ENCODE measurements around the gene OCEL1. TPM values are rescaled to one million over a fixed set of nuclear protein-coding genes. Genes with fewer than 3 reads are reported as not detected.

OCEL1 gene
- total and polyA plus RNA-seq, 2 of the 13 experiments (the other 11 are each of a cell fraction or from before 2014, with no cell fraction given) = 10.6 to 17.2 TPM

DNA sequence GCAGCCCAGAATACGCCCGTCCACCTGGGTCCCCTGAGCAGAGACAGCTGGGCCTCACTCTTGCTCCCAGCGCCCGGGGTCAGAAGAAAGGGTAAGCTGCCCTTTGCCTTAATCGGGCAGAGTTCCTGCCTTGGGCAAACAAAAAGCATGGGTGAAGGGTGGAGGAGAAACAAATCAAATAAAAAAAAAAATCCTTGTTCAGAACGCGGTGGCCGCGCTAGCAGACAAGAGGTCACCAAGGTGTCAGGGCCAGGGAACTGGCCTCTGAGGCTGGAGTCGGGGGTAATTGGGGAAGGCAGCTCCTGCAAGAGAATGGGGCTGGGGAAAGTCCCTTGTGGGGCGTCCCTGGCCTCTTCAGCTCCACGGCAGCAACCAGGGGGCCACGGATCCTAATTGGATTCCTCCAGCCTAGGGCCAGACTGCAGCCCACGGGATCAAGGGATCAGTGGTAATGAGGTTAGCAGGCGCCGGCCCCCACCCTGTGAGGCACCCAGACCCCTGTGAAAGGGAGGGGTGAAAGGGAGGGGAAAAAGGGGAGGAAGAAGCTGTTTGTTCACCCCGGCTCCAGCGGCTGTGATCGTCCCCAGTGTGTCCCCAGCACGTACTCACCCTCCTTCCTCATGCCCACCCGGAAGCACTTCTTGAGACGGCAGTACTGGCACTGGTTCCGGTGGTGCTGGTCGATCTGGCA, 14.2 kb downstream of the OCEL1 start (continued):
- TF ChIP-seq SRF (IDR thresholded peaks at IDR 0.05; ENCODE audit: low read depth, low read length) = peak; percentile 57; the same call in 1 of the 2 replicates
- TF ChIP-seq MATR3 (CRISPR knock-in tag; IDR thresholded peaks at IDR 0.05) = no peak
- no peak for TF ChIP-seq YY1 (IDR thresholded peaks at IDR 0.05; ENCODE audit: insufficient read depth, insufficient replicate concordance, low read depth, low read length)
- TF ChIP-seq ZFP90 (CRISPR knock-in tag; IDR thresholded peaks at IDR 0.05; ENCODE audit: borderline replicate concordance) = 0 out of 2 replicates have a peak, but pooled peaks have one; percentile 35
- no peak for TF ChIP-seq ETV6 (CRISPR knock-in tag; conservative IDR thresholded peaks at IDR 0.05)
- no peak for TF ChIP-seq KDM1A (CRISPR knock-in tag; IDR thresholded peaks at IDR 0.05)
- TF ChIP-seq ZMYM3 (CRISPR knock-in tag; IDR thresholded peaks at IDR 0.05) = peak; percentile 56; the same call in 1 of the 2 replicates
- no peak for TF ChIP-seq PAX8 (CRISPR knock-in tag; IDR thresholded peaks at IDR 0.05; ENCODE audit: borderline replicate concordance)
- TF ChIP-seq, protein P1, sequence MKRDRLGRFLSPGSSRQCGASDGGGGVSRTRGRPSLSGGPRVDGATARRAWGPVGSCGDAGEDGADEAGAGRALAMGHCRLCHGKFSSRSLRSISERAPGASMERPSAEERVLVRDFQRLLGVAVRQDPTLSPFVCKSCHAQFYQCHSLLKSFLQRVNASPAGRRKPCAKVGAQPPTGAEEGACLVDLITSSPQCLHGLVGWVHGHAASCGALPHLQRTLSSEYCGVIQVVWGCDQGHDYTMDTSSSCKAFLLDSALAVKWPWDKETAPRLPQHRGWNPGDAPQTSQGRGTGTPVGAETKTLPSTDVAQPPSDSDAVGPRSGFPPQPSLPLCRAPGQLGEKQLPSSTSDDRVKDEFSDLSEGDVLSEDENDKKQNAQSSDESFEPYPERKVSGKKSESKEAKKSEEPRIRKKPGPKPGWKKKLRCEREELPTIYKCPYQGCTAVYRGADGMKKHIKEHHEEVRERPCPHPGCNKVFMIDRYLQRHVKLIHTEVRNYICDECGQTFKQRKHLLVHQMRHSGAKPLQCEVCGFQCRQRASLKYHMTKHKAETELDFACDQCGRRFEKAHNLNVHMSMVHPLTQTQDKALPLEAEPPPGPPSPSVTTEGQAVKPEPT (CRISPR knock-in tag; IDR thresholded peaks at IDR 0.05; ENCODE audit: low read depth) = no peak
- no peak for TF ChIP-seq ZNF138 (CRISPR knock-in tag; IDR thresholded peaks at IDR 0.05; ENCODE audit: low read depth)
- TF ChIP-seq ZNF207 (IDR thresholded peaks at IDR 0.05; ENCODE audit: borderline replicate concordance) = no peak
- TF ChIP-seq GABPB1 (CRISPR knock-in tag; IDR thresholded peaks at IDR 0.05) = peak; percentile 80
- TF ChIP-seq, protein P2, sequence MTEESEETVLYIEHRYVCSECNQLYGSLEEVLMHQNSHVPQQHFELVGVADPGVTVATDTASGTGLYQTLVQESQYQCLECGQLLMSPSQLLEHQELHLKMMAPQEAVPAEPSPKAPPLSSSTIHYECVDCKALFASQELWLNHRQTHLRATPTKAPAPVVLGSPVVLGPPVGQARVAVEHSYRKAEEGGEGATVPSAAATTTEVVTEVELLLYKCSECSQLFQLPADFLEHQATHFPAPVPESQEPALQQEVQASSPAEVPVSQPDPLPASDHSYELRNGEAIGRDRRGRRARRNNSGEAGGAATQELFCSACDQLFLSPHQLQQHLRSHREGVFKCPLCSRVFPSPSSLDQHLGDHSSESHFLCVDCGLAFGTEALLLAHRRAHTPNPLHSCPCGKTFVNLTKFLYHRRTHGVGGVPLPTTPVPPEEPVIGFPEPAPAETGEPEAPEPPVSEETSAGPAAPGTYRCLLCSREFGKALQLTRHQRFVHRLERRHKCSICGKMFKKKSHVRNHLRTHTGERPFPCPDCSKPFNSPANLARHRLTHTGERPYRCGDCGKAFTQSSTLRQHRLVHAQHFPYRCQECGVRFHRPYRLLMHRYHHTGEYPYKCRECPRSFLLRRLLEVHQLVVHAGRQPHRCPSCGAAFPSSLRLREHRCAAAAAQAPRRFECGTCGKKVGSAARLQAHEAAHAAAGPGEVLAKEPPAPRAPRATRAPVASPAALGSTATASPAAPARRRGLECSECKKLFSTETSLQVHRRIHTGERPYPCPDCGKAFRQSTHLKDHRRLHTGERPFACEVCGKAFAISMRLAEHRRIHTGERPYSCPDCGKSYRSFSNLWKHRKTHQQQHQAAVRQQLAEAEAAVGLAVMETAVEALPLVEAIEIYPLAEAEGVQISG (CRISPR knock-in tag; IDR thresholded peaks at IDR 0.05) = no peak; the same call in 1 of the 2 replicates
- TF ChIP-seq ZNF749 (CRISPR knock-in tag; IDR thresholded peaks at IDR 0.05; ENCODE audit: borderline replicate concordance) = no peak
- TF ChIP-seq, protein P3, sequence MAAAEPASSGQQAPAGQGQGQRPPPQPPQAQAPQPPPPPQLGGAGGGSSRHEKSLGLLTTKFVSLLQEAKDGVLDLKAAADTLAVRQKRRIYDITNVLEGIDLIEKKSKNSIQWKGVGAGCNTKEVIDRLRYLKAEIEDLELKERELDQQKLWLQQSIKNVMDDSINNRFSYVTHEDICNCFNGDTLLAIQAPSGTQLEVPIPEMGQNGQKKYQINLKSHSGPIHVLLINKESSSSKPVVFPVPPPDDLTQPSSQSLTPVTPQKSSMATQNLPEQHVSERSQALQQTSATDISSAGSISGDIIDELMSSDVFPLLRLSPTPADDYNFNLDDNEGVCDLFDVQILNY (CRISPR knock-in tag; conservative IDR thresholded peaks at IDR 0.05) = no peak
- TF ChIP-seq POLR2AphosphoS5 (IDR thresholded peaks at IDR 0.05; ENCODE audit: low read depth, low read length) = peak; percentile 41; the same call in 1 of the 2 replicates
- no peak for TF ChIP-seq NFE2 (CRISPR knock-in tag; IDR thresholded peaks at IDR 0.05)
- TF ChIP-seq, protein P4, sequence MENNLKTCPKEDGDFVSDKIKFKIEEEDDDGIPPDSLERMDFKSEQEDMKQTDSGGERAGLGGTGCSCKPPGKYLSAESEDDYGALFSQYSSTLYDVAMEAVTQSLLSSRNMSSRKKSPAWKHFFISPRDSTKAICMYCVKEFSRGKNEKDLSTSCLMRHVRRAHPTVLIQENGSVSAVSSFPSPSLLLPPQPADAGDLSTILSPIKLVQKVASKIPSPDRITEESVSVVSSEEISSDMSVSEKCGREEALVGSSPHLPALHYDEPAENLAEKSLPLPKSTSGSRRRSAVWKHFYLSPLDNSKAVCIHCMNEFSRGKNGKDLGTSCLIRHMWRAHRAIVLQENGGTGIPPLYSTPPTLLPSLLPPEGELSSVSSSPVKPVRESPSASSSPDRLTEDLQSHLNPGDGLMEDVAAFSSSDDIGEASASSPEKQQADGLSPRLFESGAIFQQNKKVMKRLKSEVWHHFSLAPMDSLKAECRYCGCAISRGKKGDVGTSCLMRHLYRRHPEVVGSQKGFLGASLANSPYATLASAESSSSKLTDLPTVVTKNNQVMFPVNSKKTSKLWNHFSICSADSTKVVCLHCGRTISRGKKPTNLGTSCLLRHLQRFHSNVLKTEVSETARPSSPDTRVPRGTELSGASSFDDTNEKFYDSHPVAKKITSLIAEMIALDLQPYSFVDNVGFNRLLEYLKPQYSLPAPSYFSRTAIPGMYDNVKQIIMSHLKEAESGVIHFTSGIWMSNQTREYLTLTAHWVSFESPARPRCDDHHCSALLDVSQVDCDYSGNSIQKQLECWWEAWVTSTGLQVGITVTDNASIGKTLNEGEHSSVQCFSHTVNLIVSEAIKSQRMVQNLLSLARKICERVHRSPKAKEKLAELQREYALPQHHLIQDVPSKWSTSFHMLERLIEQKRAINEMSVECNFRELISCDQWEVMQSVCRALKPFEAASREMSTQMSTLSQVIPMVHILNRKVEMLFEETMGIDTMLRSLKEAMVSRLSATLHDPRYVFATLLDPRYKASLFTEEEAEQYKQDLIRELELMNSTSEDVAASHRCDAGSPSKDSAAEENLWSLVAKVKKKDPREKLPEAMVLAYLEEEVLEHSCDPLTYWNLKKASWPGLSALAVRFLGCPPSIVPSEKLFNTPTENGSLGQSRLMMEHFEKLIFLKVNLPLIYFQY (CRISPR knock-in tag; IDR thresholded peaks at IDR 0.05; ENCODE audit: borderline replicate concordance) = no peak
- TF ChIP-seq IRF2 (CRISPR knock-in tag; IDR thresholded peaks at IDR 0.05) = no peak

All from HepG2 (cell line).